ENCODE results near the gene SBF2.

Gene SBF2

GRCh38 chr11:10317151-10317755, 23.2 kb upstream of the SBF2 start:
- DNase-seq: no peak

- no peak for DNase-seq
Observed at GRCh38 chr11:10315083-10315482, 21.1 kb upstream of the SBF2 start.

GRCh38 chr11:10314199-10315072, 20.4 kb upstream of the SBF2 start:
- DNase-seq: no peak

- no peak for DNase-seq
Observed at GRCh38 chr11:10311802-10312201, 17.8 kb upstream of the SBF2 start.

GRCh38 chr11:10310301-10310841, 16.4 kb upstream of the SBF2 start:
- no peak for DNase-seq

GRCh38 chr11:10309163-10310093, 15.4 kb upstream of the SBF2 start:
- DNase-seq: peak; percentile 74

- DNase-seq: no peak
Observed at GRCh38 chr11:10308201-10308954, 14.4 kb upstream of the SBF2 start.

GRCh38 chr11:10307400-10308200, 13.6 kb upstream of the SBF2 start:
- peak; percentile 88 for DNase-seq

- no peak for DNase-seq
Observed at GRCh38 chr11:10307022-10307399, 13.0 kb upstream of the SBF2 start.

GRCh38 chr11:10305964-10306918, 12.2 kb upstream of the SBF2 start:
- peak; percentile 65 for DNase-seq

- no peak for DNase-seq
Observed at GRCh38 chr11:10305262-10305963, 11.4 kb upstream of the SBF2 start.

GRCh38 chr11:10304495-10305261, 10.7 kb upstream of the SBF2 start, which contains the start of gene ADM:
TSS of gene ADM (plus strand) at chr11:10305073. CDS start at chr11:10305701, 628 bp downstream.
- peak; percentile 88 for DNase-seq

- DNase-seq: no peak
Observed at GRCh38 chr11:10303558-10304363, 9.7 kb upstream of the SBF2 start.

GRCh38 chr11:10302744-10303557, 8.9 kb upstream of the SBF2 start:
- peak; percentile 78 for DNase-seq

- no peak for DNase-seq
Observed at GRCh38 chr11:10302359-10302743, 8.3 kb upstream of the SBF2 start.

- no peak for DNase-seq
Observed at GRCh38 chr11:10301656-10302358, 7.8 kb upstream of the SBF2 start.

Measured in left hindlimb (tissue), 1 donor.